ENCODE data around the gene WDR37. TPM values are rescaled to one million over a fixed set of nuclear protein-coding genes. Genes with fewer than 3 reads are reported as not detected.
"Not testable (repeated sequence)": the region's sequence is repeated elsewhere in the genome, so short reads cannot be mapped to it uniquely, and the experiment has no call there.

Gene WDR37
- total RNA-seq (2021; fragmentation: NEBNext Ultra II Directional; extraction: Animal tissue kit (Norgen Biotek cat#: 25700)) = 10 to 100 TPM; 17.0 to 22.8 (median 18.8) TPM
- long read RNA-seq, partial matches to known transcripts = 1 of 13 reads
- long read RNA-seq, other reads (novel, unspliced or antisense) = 12 of 13 reads

- H3K4me1 Mint-ChIP-seq (ENCODE audit: low read depth) = peaks cover 62% of the 10 kb centered on the region
- no peak for TF ChIP-seq CTCF (IDR thresholded peaks at IDR 0.05)
- H3K4me3 Mint-ChIP-seq = peak within 1 kb of the TSS; percentile 99
- peak within 1 kb of the TSS; percentile 98 for H3K27ac Mint-ChIP-seq
- H3K27me3 Mint-ChIP-seq (ENCODE audit: insufficient read depth) = no peaks in the 10 kb centered on the region; the same call in 1 of the 2 replicates
- peak; percentile 87 for DNase-seq
- H3K36me3 Mint-ChIP-seq (ENCODE audit: low read depth) = peaks cover 20% of the 10 kb centered on the region
- no peaks in the 10 kb centered on the region for H3K9me3 Mint-ChIP-seq
Measured at GRCh38 chr10:1056326-1057105, at the start of gene WDR37. Gene WDR37, plus strand, starts transcription at chr10:1056385. Its CDS starts 15,771 bp downstream, at chr10:1072156.

GRCh38 chr10:1006573-1006972 lies 49.6 kb upstream of the WDR37 start:
- no peak for DNase-seq
- Mint-ChIP-seq H3K36me3 (ENCODE audit: low read depth) (peaks cover 62% of the 10 kb centered on the region), H3K27me3 (ENCODE audit: insufficient read depth) (peaks cover 2% of the 10 kb centered on the region), H3K27ac (no peak overlapping the region), H3K4me3 (no peak overlapping the region), H3K9me3 (peaks cover 6% of the 10 kb centered on the region), H3K4me1 (ENCODE audit: low read depth) (no peaks in the 10 kb centered on the region; the same call in 1 of the 2 replicates)
- TF ChIP-seq CTCF (IDR thresholded peaks at IDR 0.05) = no peak

- no peaks in the 10 kb centered on the region; the same call in 1 of the 2 replicates for H3K4me1 Mint-ChIP-seq (ENCODE audit: low read depth)
- TF ChIP-seq CTCF (IDR thresholded peaks at IDR 0.05) = no peak
- H3K27me3 Mint-ChIP-seq (ENCODE audit: insufficient read depth) = peaks cover 2% of the 10 kb centered on the region
- peaks cover 61% of the 10 kb centered on the region for H3K36me3 Mint-ChIP-seq (ENCODE audit: low read depth)
- H3K4me3 Mint-ChIP-seq = no peak overlapping the region
- H3K9me3 Mint-ChIP-seq = no peaks in the 10 kb centered on the region; the same call in 1 of the 2 replicates
- H3K27ac Mint-ChIP-seq = no peak overlapping the region
- DNase-seq = no peak
Measured at GRCh38 chr10:1007583-1007982, 48.6 kb upstream of the WDR37 start.

GRCh38 chr10:1009071-1009494 lies 47.1 kb upstream of the WDR37 start:
- no peak overlapping the region for H3K27ac Mint-ChIP-seq
- H3K9me3 Mint-ChIP-seq = no peaks in the 10 kb centered on the region
- peaks cover 58% of the 10 kb centered on the region for H3K36me3 Mint-ChIP-seq (ENCODE audit: low read depth)
- no peak for DNase-seq
- peaks cover 6% of the 10 kb centered on the region for H3K27me3 Mint-ChIP-seq (ENCODE audit: insufficient read depth)
- H3K4me1 Mint-ChIP-seq (ENCODE audit: low read depth) = no peaks in the 10 kb centered on the region
- TF ChIP-seq CTCF (IDR thresholded peaks at IDR 0.05) = no peak
- H3K4me3 Mint-ChIP-seq = no peak overlapping the region

- H3K4me3 Mint-ChIP-seq; H3K27ac Mint-ChIP-seq; DNase-seq; H3K27me3 Mint-ChIP-seq (ENCODE audit: insufficient read depth); H3K4me1 Mint-ChIP-seq (ENCODE audit: low read depth); H3K9me3 Mint-ChIP-seq: not testable (repeated sequence)
- peaks cover 66% of the 10 kb centered on the region for H3K36me3 Mint-ChIP-seq (ENCODE audit: low read depth)
Measured at GRCh38 chr10:1009947-1010346, 46.2 kb upstream of the WDR37 start.

- no peaks in the 10 kb centered on the region for H3K9me3 Mint-ChIP-seq
- peaks cover 6% of the 10 kb centered on the region for H3K27me3 Mint-ChIP-seq (ENCODE audit: insufficient read depth)
- H3K36me3 Mint-ChIP-seq (ENCODE audit: low read depth) = peaks cover 61% of the 10 kb centered on the region
- no peaks in the 10 kb centered on the region for H3K4me1 Mint-ChIP-seq (ENCODE audit: low read depth)
- no peak overlapping the region for H3K4me3 Mint-ChIP-seq
- TF ChIP-seq CTCF (IDR thresholded peaks at IDR 0.05) = no peak
- no peak overlapping the region for H3K27ac Mint-ChIP-seq
- no peak for DNase-seq
Measured at GRCh38 chr10:1010703-1011102, 45.5 kb upstream of the WDR37 start.
